DMS114 treated with DMSO at 0.1 percent for 48 hours (cell line): Measurements from ENCODE around the gene FAM168A.
"Not testable (repeated sequence)": the region's sequence is repeated elsewhere in the genome, so short reads cannot be mapped to it uniquely, and the experiment has no call there.

Source experiments
- DNase-seq: peaks from one replicate; lab custom pipeline; 2025; ENCODE audit not compliant: unreplicated experiment; lab: John Stamatoyannopoulos, UW

FAM168A gene

GRCh38 chr11:73475549-73476095 is 122.3 kb downstream of the FAM168A start:
- no peak for DNase-seq

GRCh38 chr11:73473252-73473651 is 124.7 kb downstream of the FAM168A start:
- no peak for DNase-seq

GRCh38 chr11:73470036-73470612 is 127.8 kb downstream of the FAM168A start:
- DNase-seq, result not testable (repeated sequence)

GRCh38 chr11:73469401-73469800 is 128.5 kb downstream of the FAM168A start:
- no peak for DNase-seq

- DNase-seq, result no peak
Measured at GRCh38 chr11:73468590-73469161, 129.2 kb downstream of the FAM168A start.

GRCh38 chr11:73467505-73467904 is 130.4 kb downstream of the FAM168A start:
- no peak for DNase-seq

GRCh38 chr11:73466643-73467042 is 131.3 kb downstream of the FAM168A start:
- DNase-seq, result no peak

GRCh38 chr11:73465871-73466270 is 132.0 kb downstream of the FAM168A start:
- no peak for DNase-seq

GRCh38 chr11:73465023-73465675 is 132.8 kb downstream of the FAM168A start:
- DNase-seq, result no peak

GRCh38 chr11:73464347-73464746 is 133.6 kb downstream of the FAM168A start:
- DNase-seq, result no peak

- no peak for DNase-seq
Measured at GRCh38 chr11:73463359-73463758, 134.6 kb downstream of the FAM168A start.

- DNase-seq, result no peak
Measured at GRCh38 chr11:73461964-73462363, 135.9 kb downstream of the FAM168A start.

GRCh38 chr11:73461335-73461840 is 136.5 kb downstream of the FAM168A start:
- DNase-seq, result no peak

GRCh38 chr11:73458201-73458600 is 139.7 kb downstream of the FAM168A start:
- DNase-seq, result no peak

GRCh38 chr11:73454987-73455386 is 142.9 kb downstream of the FAM168A start:
- DNase-seq, result no peak

GRCh38 chr11:73453562-73453961 is 144.3 kb downstream of the FAM168A start:
- DNase-seq, result no peak

GRCh38 chr11:73452726-73453125 is 145.2 kb downstream of the FAM168A start:
- no peak for DNase-seq

GRCh38 chr11:73451896-73452295 is 146.0 kb downstream of the FAM168A start:
- no peak for DNase-seq

- DNase-seq, result no peak
Measured at GRCh38 chr11:73446766-73447165, 151.1 kb downstream of the FAM168A start.

GRCh38 chr11:73445980-73446379 is 151.9 kb downstream of the FAM168A start:
- no peak for DNase-seq

- no peak for DNase-seq
Measured at GRCh38 chr11:73439002-73439843, 158.7 kb downstream of the FAM168A start.
